HG03064 (cell line): Measurements from ENCODE around the gene WDR5.
A peak's percentile ranks its signal among the peaks of the same experiment; 100 is the strongest.
"Not testable (repeated sequence)": the region's sequence is repeated elsewhere in the genome, so short reads cannot be mapped to it uniquely, and the experiment has no call there.

ENCODE experiments used
- ATAC-seq: cut with Tn5 transposase; IDR thresholded peaks from one replicate; pipeline ENCODE4 v1.9.1; 2021; ENCODE audit warnings: low read depth; ENCODE audit not compliant: unreplicated experiment

WDR5 gene

DNA sequence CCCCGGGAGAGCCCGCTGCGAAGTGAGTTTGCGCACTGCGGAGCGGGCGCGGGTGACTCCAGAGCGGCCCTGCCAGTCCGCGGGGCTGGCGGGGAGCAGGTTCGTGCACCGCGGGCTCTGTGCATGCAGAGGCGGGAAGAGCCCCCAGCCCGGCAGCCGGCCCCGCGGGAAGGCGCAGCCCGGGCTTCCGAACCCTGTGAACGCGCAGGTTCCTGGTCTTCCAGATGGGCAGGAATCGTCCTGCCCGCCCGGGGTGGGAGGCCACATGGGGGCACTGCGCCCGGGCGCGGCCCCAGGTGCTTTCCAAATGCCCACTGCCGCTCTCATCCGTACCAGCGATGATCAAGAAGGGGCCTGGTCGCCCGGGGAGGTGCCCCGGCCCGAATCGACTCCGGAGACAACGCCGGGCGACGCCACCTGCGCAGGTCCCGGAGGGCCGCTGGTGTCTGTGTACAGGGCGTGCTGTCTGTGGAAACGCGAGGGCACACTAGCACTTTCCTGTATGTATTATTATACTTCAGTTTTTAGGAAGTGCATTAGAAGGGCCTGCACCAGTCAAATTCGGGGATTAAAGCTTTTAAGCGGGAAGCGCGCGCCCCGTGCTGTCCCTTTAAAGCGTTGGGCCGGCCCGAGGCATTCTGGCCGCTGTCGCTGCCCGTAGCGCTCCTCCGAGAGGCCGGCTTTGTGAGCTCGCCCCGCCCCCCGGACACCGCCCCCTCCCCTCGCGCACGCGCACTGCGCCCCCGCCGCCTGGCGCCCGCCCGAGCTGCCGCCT, at the start of gene WDR5:
Gene WDR5 (plus strand): TSS at position 740 of the 775 bp plus-strand sequence. CDS start 3,796 bp downstream, outside the sequence.
- ATAC-seq: peak; percentile 48

- ATAC-seq: no peak
Observed at GRCh38 chr9:134088063-134088725, 47.7 kb upstream of the WDR5 start.

DNA sequence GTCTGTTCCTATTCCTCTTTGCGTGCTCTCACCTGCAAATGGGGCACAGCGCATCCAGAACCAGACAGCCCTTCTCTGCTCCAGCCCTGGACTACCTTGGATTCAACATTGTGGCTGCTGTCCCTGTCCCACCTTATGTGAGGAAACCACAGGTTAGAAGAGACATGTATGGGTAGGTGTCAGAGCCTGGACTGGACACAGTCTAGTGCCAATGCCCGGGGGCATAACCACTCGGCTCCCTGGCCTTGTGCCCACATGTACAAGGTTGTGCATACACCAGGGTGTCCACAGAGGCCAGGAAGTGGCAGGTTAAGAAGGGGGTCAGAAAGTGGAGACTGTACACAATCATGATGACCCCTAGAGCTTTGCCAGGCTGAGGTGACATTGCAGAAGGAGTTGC, 45.9 kb upstream of the WDR5 start:
- ATAC-seq: no peak

GRCh38 chr9:134099123-134099761, 36.6 kb upstream of the WDR5 start:
- no peak for ATAC-seq

- ATAC-seq: no peak
Observed at GRCh38 chr9:134100040-134100439, 35.8 kb upstream of the WDR5 start.

DNA sequence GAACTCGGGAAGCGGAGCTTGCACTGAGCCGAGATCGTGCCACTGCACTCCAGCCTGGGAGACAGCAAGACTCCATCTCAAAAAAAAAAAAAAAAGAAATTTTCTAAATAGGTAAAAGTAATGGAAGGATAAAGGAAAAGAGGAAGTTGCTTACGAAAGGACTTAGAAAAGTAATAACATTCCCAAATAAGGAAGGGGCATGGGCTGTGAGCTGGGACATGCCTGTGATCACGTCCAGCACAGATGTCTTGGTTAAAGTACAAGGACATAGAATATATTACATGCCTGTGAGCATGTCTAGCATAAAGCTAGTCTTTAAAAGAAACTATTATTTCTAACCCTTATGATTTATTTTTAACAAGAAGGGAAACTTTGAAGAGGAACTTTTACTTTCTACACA, 34.7 kb upstream of the WDR5 start:
- ATAC-seq: not testable (repeated sequence)

DNA sequence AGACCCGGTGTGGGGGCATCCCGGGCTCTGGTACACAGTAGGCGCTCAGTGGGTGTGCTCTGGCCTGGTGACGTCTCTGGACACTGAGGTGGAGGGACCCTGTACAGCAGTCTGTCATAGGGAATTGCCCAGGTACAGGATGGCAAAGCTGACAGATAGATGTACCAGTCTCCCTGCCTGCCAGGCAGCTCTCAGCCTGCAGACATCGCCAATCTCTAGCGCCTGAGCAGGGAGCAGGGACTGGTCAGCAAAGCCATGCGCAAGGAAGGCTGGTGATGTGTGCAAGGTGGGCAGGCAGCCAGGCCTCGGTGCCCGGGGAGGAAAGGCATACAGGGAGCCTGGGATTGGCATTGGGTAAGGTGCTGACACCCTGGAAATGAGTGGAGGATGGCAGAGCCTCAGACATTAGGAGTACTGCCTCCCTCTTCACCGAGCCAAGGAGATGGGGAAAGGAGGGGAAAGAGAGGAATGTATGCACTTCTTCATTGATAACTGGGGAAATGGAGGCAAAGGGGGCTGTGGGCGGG, 34.2 kb upstream of the WDR5 start:
- ATAC-seq: no peak

DNA sequence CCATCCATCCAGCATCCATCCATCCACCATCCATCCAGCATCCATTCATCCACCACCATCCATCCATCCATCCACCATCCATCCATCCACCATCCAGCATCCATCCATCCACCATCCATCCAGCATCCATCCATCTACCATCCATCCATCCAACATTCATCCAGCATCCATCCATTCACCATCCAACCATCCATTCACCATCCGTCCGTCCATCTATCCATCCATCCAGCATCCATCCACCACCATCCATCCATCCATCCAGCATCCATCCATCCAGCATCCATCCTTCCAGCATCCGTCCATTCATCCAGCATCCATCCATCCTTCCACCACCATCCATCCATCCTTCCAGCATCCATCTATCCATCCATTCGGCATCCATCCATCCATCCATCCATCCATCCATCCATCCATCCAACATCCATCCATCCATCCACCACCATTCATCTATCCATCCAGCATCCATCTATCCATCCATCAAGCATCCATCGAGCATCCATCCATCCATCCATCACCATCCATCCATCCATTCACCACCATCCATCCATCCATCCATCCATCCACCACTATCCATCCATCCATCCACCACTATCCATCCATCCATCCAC, 32.4 kb upstream of the WDR5 start:
- ATAC-seq: no peak

DNA sequence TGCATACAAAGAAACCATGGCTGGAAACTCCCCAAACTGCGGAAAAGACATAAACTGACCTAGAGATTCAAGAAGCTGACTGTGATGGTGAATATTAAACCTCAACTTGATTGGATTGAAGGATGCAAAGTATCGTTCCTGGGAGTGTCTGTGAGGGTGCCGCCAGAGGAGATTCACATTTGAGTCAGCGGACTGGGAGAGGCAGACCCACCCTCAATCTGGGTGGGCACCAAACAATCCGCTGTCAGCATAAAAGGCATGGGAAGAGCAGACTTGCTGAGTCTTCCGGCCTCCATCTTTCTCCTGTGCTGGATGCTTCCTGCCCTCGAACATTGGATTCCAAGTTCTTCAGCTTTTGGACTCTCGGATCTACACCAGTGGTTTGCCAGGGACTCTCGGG, 24.8 kb upstream of the WDR5 start:
- no peak for ATAC-seq

DNA sequence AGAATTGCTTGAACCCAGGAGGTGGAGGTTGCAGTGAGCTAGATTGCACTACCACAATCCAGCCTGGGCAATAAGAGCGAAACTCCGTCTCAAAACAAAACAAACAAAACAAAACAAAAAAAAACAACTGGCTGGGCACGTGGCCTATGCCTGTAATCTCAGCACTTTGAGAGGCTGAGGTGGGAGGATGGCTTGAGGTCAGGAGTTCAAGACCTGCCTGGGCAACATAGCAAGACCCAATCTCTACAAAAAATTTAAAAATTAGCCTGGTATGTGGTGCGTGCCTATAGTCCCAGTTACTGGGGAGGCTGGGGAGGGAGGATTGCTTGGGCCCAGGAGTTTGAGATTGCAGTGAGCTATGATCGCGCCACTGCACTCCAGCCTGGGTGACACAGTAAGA, 23.3 kb upstream of the WDR5 start:
- no peak for ATAC-seq

DNA sequence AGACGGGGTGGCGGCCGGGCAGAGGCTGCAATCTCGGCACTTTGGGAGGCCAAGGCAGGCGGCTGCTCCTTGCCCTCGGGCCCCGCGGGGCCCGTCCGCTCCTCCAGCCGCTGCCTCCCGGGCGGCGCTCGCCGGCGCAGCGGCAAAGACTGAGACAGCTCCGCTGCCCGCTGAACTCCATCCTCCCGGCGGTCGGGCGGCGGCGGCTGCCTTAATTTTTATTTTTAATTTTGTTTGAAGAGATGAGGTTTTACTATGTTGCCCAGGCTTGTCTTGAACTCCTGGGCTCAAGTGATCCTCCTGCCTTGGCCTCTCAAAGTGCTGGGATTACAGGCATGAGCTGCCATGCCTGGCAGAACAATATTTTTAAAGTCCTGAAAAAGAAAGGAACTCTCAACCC, 16.9 kb upstream of the WDR5 start:
- ATAC-seq: not testable (repeated sequence)

GRCh38 chr9:134123764-134124128, 12.1 kb upstream of the WDR5 start:
- no peak for ATAC-seq

DNA sequence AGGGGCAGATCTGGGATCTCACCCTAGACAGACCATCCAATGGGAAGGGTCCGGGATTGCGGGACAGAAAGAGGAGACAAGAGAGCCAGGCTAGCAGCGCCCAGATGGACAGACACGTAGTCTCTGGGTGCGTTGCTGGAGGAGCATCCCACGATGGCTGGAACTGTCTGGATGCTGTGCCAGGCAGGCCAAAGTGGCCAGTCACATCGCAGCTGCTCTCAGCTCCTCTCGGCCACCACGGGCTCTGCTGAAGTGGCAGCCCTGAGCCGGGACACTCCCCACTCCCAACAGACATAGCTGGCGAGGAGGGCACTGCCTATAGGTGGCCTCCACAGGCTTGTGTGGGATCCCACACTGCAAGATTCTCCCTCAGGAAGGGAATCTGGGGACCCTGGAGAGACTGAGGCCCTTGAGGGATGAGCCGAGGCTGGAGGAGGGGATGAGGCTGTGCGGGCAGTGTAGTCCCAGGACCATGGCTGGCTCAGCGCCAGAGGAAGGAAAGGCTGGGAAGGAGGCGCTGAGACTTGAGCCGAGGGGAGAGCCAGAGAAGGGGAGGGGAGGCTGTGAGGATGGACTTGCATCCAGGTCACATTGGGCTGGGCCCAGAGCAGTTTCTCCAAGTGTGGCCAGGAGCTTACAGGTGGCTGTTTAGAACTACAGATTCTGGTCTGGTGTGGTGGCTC, 10.3 kb upstream of the WDR5 start:
- ATAC-seq: no peak

DNA sequence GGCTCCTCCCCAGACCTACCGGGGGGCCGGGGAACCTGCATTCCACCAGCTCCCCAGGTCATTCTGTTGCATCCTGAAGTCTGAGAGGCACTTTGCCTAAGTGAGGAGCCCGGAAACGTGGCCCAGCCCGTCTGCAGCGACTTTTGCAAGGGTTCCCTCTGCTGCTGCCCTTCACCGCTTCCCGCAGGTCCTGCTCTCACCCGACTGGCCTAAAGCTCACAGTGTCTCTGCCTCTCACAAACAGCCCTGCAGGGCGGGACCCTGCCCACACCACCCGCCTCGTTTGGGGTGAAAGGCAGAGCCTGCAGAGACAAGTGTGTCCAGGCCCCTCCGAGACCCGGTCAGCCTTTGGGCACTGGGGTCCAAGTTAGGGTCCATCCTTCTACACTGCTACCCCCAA, 9.5 kb upstream of the WDR5 start:
- ATAC-seq: no peak

DNA sequence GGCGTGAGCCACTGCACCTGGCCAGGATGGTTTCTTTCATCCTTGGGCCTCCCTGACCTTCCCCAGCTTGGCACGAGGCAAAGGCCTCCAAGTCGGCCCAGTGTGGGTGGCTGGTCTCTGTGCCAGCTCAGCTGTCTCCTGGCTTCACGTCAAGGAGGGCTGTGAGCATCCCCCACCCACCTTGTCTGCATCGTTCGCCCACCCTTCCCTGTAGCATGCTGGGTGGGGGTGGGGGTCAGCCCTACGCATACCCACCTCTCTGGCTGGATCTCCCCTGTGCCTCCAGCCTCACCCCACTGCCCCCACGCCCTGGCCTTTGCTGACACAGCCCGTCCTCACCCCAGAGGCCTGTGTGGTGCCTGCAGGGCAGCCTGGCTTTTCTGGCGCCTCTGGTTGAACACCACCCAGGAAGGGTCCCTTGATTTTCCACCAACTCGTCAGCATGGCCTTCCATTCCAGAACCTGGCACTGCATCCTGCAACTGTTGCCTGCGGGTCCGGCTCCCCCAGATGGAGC, 8.8 kb upstream of the WDR5 start:
- no peak for ATAC-seq

DNA sequence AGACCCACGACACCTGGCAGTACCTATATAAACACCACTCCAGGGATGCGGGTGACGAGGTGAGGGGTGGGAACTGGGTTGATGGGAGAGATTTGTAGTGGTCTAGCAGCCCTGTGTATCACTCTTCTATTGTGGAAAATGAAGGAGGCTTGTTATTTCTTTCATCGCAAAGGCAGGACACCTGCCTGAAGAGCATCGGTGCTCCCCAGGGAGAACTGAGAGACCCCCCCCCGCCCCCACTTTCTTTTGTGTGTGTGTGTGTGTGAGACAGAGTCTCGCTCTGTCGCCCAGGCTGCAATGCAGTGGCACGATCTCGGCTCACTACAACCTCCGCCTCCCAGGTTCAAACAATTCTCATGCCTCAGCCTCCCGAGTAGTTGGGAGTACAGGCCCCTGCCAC, 8.3 kb upstream of the WDR5 start:
- ATAC-seq: no peak

- ATAC-seq: no peak
Observed at GRCh38 chr9:134128727-134129679, 6.9 kb upstream of the WDR5 start.

- no peak for ATAC-seq
Observed at GRCh38 chr9:134130503-134131375, 5.1 kb upstream of the WDR5 start.
